Aorta (tissue), 5 donors: ENCODE results near the gene PARD6G. TPM values are rescaled to one million over a fixed set of nuclear protein-coding genes. Genes with fewer than 3 reads are reported as not detected.
A peak's percentile ranks its signal among the peaks of the same experiment; 100 is the strongest.

ENCODE experiments used
- ATAC-seq: fragments of 200-7000 bp; cut with Tn5 transposase; one replicate; pipeline ENCODE4 v1.9.1; 2022; ENCODE audit warnings: moderate library complexity; ENCODE audit not compliant: low FRiP score
- DNase-seq, 2 donors: peaks; one replicate each; pipeline ENCODE4 v3.0.0-alpha.2; 2020
- H3K27ac ChIP-seq, 2 donors: one replicate each; pipeline ENCODE4 v1.5.1; 2013; ENCODE audit warnings: low read length in 2 of 2, mild to moderate bottlenecking in 2 of 2, moderate library complexity in 2 of 2, control low read depth in 1 of 2, inconsistent platforms in 1 of 2, low read depth in 1 of 2
- H3K27me3 ChIP-seq, 2 donors: one replicate each; pipeline ENCODE4 v1.6.1; 2013; ENCODE audit warnings: control low read depth in 1 of 2, low read length in 1 of 2, mild to moderate bottlenecking in 1 of 2, moderate library complexity in 1 of 2; ENCODE audit not compliant: insufficient read depth in 2 of 2, control insufficient read depth in 1 of 2
- H3K36me3 ChIP-seq, 2 donors: one replicate each; pipeline ENCODE4 v1.6.1; 2013; ENCODE audit warnings: control low read depth in 1 of 2, low read length in 1 of 2, mild to moderate bottlenecking in 1 of 2; ENCODE audit not compliant: insufficient read depth in 2 of 2, control insufficient read depth in 1 of 2
- H3K4me1 ChIP-seq, 2 donors: one replicate each; pipeline ENCODE4 v1.6.1; 2013; ENCODE audit warnings: low read length in 2 of 2, control low read depth in 1 of 2, mild to moderate bottlenecking in 1 of 2, moderate library complexity in 1 of 2; ENCODE audit not compliant: insufficient read depth in 2 of 2, control insufficient read depth in 1 of 2
- H3K4me3 ChIP-seq, 2 donors: one replicate each; pipeline ENCODE4 v1.5.1; 2013; ENCODE audit warnings: low read length in 2 of 2, control low read depth in 1 of 2, mild to moderate bottlenecking in 1 of 2
- H3K9me3 ChIP-seq: one replicate; pipeline ENCODE4 v1.6.1; 2013; ENCODE audit warnings: mild to moderate bottlenecking, low read length; ENCODE audit not compliant: control insufficient read depth
- WGBS, 2 donors: extraction: QIAGEN DNeasy Blood & Tissue Kit; methylation state at CpG; one replicate each; pipeline ENCODE4 v1.1.7; 2013; 5-methylcytosine and 5-hydroxymethylcytosine counted together
- intact Hi-C, 2 donors: fragments of 100-400 bp; cut with DNase I; formaldehyde crosslinking; loops; one replicate each; pipeline versions ENCODE4 v1.14.2 to v1.15.0; 2022
- polyA plus RNA-seq, 2 donors: library from polyadenylated mRNA; stranded (reverse); fragments of 200-250 nt; gene quantifications; one replicate each; pipeline ENCODE4 v1.2.3, GENCODE V29; 2013
- total RNA-seq, 2 donors: library from RNA; stranded (reverse); fragmentation: NEBNext Ultra II Directional; extraction: Animal tissue kit (Norgen Biotek cat#: 25700); gene quantifications; one replicate each; pipeline ENCODE4 v1.2.1, GENCODE V29; 2021
- donor health status: healthy with polysubstance abuse.
- donor health status: Bipolar disorder and iron deficiency.
- donor health status: DM: no; HTN: no; CAD: no.
- donor health status: DM: no; HTN: no; CAD: no.
- donor health status: DM: yes; HTN: yes; CAD: no.

The PARD6G gene
- total and polyA plus RNA-seq, 4 donors: 0.38 to 4.1 (median 2.8) TPM

DNA sequence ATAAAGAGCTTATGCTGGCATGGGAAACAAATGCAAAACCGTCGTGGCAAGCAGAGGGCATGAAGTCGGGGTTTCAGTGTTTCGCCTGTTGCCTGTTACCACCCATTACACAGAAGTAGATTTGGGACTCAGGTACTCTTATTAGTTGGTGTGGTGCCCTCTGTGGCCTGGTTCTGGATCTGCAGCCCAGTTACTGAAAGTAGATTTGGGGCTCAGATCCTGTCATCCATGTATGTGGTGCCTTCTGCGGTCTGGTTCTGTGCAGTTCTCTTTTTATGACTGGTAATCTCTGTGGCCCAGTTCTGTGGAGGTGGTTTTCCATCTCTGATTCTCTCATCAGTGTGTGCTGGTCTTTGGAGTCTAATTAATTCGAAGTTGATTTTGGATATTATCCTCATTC, 93.0 kb downstream of the PARD6G start:
- WGBS, 2 donors: 78 to 82% methylated on average over 6 of the region's 6 CpGs
- Histone ChIP-seq H3K9me3 (no peaks in the 10 kb centered on the region), H3K4me3 (no peak overlapping the region), H3K36me3 (no peaks in the 10 kb centered on the region), H3K4me1 (no peaks in the 10 kb centered on the region), H3K27ac (no peak overlapping the region), H3K27me3 (no peaks in the 10 kb centered on the region)
- DNase-seq (no peak), ATAC-seq (no peak)
- intact Hi-C loops: no loop called here

DNA sequence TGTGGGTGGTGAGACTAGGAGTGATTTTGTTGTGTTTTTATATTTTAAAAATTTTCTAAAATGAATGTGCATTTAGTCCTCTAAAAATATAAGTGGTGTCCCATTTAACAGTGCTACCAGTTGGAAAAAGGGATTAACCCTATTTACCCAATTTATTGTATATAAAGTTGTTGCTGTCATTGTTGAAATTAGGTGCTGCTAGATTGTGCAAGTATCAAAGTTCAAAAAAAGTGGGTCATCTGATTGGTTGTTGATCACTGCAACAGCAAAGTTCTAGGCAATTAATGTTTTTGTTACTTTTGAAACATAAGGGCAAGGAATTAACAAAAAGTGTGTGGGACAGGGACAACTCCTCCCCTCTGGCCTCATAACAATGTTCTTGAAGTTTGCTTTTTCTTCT, 97.6 kb downstream of the PARD6G start:
- Histone ChIP-seq H3K36me3 (no peaks in the 10 kb centered on the region), H3K4me1 (no peaks in the 10 kb centered on the region), H3K9me3 (no peaks in the 10 kb centered on the region), H3K4me3 (no peak overlapping the region), H3K27ac (no peak overlapping the region), H3K27me3 (no peaks in the 10 kb centered on the region)
- intact Hi-C loops: no loop called here
- DNase-seq: no peak
- ATAC-seq: no peak

DNA sequence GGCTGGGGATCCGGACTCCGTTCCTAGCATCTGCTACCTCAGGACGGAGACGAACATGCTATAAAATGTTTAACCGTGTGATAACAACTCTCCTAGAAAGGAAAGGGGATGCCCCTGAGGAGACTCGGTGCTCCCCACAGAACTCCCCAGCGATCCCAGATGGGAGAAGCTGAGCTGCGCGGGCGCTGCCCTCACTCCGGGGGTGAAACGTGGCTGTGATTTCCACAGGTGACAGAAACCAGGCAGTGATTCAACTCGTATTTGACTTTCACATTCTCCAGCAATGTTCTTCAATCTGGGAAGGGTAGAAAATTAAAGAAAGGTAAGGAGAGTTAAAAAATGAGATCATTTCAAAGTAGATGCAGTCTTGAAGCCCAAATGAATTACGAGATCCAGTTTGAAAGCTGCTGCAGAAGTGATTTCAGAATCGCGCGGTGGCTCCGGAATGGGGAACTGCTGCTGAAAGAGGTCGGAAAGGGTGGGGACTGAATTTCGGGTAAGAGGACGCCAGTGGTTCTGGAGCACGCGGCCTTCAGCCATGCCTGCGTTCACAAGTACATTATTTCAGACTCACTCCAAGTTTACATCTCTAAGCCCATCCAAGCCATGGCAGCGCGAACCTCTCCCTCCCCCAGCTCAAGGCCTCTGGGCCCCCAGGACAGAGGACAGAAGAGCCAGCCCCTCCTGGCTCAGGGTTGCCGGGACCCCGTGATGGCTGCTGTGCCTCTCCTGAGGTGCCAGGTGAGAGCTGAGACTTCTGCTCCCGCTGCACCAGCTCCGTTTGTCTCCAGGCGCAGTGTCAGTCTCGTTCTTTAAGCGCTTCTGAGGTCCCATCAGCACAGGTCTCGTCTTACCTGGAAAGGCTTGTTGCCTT, 98.8 kb downstream of the PARD6G start:
- ATAC-seq (peak; percentile 16), DNase-seq (peak in 1 of 2 donors; percentile 63)
- WGBS, 2 donors: 46 to 58% methylated on average over 34 of the region's 34 CpGs
- intact Hi-C loops: no loop called here
- Histone ChIP-seq H3K36me3 (no peaks in the 10 kb centered on the region), H3K9me3 (no peaks in the 10 kb centered on the region), H3K4me1 (no peaks in the 10 kb centered on the region), H3K4me3 (peak overlapping the region in 1 of 2 donors; percentile 9), H3K27ac (no peak overlapping the region), H3K27me3 (no peaks in the 10 kb centered on the region)

DNA sequence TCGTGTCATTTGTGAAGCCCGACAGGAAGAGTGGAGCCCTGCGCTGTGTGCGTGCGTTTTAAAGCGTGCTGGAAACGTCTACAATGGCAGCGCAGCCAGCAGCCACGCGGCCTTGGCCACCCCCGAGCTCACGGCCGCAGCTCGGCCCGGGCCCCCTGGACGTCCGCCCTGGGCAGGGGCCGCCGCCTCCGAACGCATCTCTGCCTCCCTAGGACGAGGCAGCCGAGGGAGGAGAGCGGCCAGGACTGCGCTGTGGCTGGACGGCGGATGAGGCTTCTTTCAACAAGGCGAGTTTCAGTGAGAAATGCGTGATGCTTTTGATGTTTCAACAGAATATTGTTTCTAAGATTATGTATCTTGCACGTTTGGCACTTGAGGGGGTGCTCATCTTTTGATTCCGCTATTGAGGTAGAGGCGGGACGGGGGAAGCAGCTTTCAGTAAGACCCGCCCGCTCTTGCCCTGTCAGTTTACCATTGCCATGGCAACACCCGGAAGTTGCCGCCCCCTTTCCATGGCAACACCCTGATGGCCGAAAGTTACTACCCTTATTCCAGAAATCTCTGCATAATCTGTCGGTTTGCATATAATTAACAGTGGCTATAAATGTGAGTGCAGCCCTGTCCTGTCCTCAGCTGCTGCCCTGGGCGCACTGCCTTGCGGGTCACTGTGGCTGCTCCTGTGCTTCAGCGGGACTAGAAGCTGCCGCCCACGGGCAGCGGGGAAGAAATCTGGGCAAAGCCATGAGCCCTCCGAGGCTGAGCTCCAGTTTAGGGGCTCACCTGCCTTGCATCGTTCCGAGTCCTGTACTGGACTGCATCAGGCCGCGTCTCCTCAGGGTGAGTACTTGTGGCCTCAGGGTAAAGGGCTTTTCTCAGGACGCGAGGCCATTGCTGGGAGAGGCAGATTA, 99.6 kb downstream of the PARD6G start:
- 27 to 43% methylated on average over 52 of the region's 52 CpGs for WGBS, 2 donors

DNA sequence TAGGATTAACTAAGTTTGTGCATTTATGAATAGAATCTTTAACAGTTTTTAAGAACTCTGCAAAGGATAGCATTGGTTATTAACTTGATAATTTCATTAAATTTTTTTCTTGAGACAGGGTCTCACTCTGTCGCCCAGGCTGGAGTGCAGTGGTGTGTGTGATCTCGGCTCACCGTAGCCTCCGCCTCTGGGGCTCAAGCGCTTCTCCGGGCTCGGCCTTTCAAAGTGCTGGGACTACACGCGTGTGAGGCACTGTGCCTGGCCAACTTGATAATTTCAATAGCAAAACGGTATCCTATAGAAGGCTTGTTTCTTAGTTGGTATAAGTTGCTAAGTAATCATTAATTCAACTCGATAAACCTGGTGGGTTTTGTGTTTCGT, 100.3 kb downstream of the PARD6G start:
- Histone ChIP-seq H3K27me3 (no peaks in the 10 kb centered on the region), H3K27ac (no peak overlapping the region)
- intact Hi-C loops: no loop called here

More for the DNA sequence above, 99.6 kb downstream of the PARD6G start:
- Histone ChIP-seq H3K4me1 (no peaks in the 10 kb centered on the region), H3K36me3 (no peaks in the 10 kb centered on the region), H3K9me3 (no peaks in the 10 kb centered on the region), H3K4me3 (peak overlapping the region in 1 of 2 donors; percentile 9), H3K27me3 (no peaks in the 10 kb centered on the region), H3K27ac (no peak overlapping the region)
- intact Hi-C loops: no loop called here
- DNase-seq (peak; percentile 88 to 91), ATAC-seq (peak; percentile 90)

GRCh38 chr18:80145196-80145804, 102.0 kb downstream of the PARD6G start:
- intact Hi-C loops: no loop called here
- Histone ChIP-seq H3K9me3 (no peaks in the 10 kb centered on the region), H3K4me3 (no peak overlapping the region), H3K27ac (no peak overlapping the region), H3K27me3 (no peaks in the 10 kb centered on the region), H3K4me1 (no peaks in the 10 kb centered on the region), H3K36me3 (peaks cover 0 to 2% of the 10 kb centered on the region in 2 donors)
- 81 to 86% methylated on average over 5 of the region's 5 CpGs for WGBS, 2 donors
- no peak for DNase-seq
- no peak for ATAC-seq

More for the DNA sequence above, 100.3 kb downstream of the PARD6G start:
- WGBS, 2 donors: 35 to 37% methylated on average over 12 of the region's 12 CpGs
- Histone ChIP-seq H3K4me3 (peak overlapping the region in 1 of 2 donors; percentile 9), H3K36me3 (no peaks in the 10 kb centered on the region), H3K4me1 (no peaks in the 10 kb centered on the region), H3K9me3 (no peaks in the 10 kb centered on the region)
- DNase-seq (no peak), ATAC-seq (peak; percentile 55)

DNA sequence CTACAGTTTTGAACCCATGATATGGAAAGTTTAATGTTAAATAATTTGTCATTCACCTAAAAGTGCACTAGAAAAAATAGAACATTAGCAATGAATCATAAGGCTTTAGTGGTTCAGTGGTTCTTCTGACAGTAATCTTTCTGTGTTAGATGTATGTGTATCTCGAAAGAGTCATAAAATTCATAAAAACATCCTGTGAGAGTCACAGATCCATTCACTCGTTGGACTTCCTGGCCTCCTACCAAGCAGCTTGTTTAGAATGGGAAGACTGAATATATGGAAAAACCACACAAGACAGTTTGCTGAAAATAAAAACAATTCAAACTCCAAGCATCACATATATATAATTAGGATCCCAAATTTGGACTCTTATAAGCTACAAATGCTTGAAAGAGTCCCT, 103.4 kb downstream of the PARD6G start:
- no peaks in the 10 kb centered on the region for H3K27me3 ChIP-seq
- no peak for DNase-seq
- H3K9me3 ChIP-seq: no peaks in the 10 kb centered on the region
- no peak overlapping the region for H3K4me3 ChIP-seq
- peaks cover 0 to 3% of the 10 kb centered on the region in 2 donors for H3K36me3 ChIP-seq
- no peak overlapping the region for H3K27ac ChIP-seq
- intact Hi-C loops: no loop called here
- no peak for ATAC-seq
- WGBS, 2 donors: 50 to 53% methylated on average over 2 of the region's 2 CpGs
- H3K4me1 ChIP-seq: no peaks in the 10 kb centered on the region

DNA sequence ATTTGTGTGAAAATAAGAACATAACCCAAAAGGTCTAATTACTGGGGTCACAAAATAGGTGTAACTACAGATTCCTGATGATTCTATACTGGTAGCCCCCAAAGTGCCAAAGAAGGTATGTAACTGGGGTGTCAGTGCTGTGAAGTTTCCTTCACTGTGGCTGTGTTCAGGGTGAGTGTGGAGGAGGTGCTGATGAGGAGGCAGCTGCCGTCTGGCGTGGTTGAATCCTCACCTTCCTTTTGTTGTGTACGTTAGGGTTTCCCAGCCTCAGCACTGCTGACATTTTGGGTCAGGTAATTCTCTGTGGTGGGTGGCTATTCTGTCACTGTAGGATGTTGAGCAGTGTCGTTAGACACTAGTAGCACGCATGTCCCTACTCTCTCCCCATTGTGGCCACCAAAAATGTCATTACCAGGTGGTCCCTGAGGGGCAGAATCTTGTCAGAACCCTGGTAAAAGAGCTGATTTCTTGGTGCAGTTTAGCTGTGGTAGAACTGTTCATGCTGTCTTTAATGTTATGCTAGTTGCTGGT, 106.8 kb downstream of the PARD6G start:
- H3K36me3 ChIP-seq: peaks cover 0 to 12% of the 10 kb centered on the region in 2 donors
- 93% methylated on average over 5 of the region's 5 CpGs for WGBS, 2 donors
- no peaks in the 10 kb centered on the region for H3K9me3 ChIP-seq
- DNase-seq (no peak), ATAC-seq (no peak)
- H3K27ac ChIP-seq: no peak overlapping the region
- H3K4me1 ChIP-seq: no peaks in the 10 kb centered on the region
- intact Hi-C loops: no loop called here
- H3K27me3 ChIP-seq: no peaks in the 10 kb centered on the region
- no peak overlapping the region for H3K4me3 ChIP-seq
